GM21381 (cell line): ENCODE results near the gene NDST1.
"Not testable (repeated sequence)": the region's sequence is repeated elsewhere in the genome, so short reads cannot be mapped to it uniquely, and the experiment has no call there.

Experiments used
- ATAC-seq: cut with Tn5 transposase; IDR thresholded peaks from one replicate; pipeline ENCODE4 v1.9.1; 2021; ENCODE audit warnings: mild to moderate bottlenecking, moderate library complexity; ENCODE audit not compliant: unreplicated experiment

NDST1 gene

GRCh38 chr5:150507474-150508276 is at the start of gene NDST1:
NDST1 (plus strand) TSS chr5:150508131; CDS start chr5:150521255, 13,124 bp downstream.
- no peak for ATAC-seq

- ATAC-seq, result peak; percentile 72
These were observed 49.0 kb upstream of the NDST1 start for GRCh38 chr5:150458802-150459557.

GRCh38 chr5:150460781-150461180 is 47.1 kb upstream of the NDST1 start:
- no peak for ATAC-seq

- ATAC-seq, result peak; percentile 74
These were observed 46.7 kb upstream of the NDST1 start for GRCh38 chr5:150461231-150461630.

GRCh38 chr5:150464554-150465012 is 43.3 kb upstream of the NDST1 start:
- no peak for ATAC-seq

- no peak for ATAC-seq
These were observed 42.0 kb upstream of the NDST1 start for GRCh38 chr5:150465927-150466326.

- no peak for ATAC-seq
These were observed 39.7 kb upstream of the NDST1 start for GRCh38 chr5:150468206-150468605.

GRCh38 chr5:150469718-150470469 is 38.0 kb upstream of the NDST1 start:
- no peak for ATAC-seq

GRCh38 chr5:150473673-150474358 is 34.1 kb upstream of the NDST1 start:
- no peak for ATAC-seq

- not testable (repeated sequence) for ATAC-seq
These were observed 31.4 kb upstream of the NDST1 start for GRCh38 chr5:150476568-150476967.

GRCh38 chr5:150479416-150479815 is 28.5 kb upstream of the NDST1 start:
- no peak for ATAC-seq

GRCh38 chr5:150481708-150481965 is 26.3 kb upstream of the NDST1 start:
- ATAC-seq, result no peak

GRCh38 chr5:150481972-150482406 is 25.9 kb upstream of the NDST1 start:
- ATAC-seq, result no peak

- no peak for ATAC-seq
These were observed 22.8 kb upstream of the NDST1 start for GRCh38 chr5:150484964-150485692.

GRCh38 chr5:150485693-150486401 is 22.1 kb upstream of the NDST1 start:
- ATAC-seq, result no peak

GRCh38 chr5:150486402-150487198 is 21.3 kb upstream of the NDST1 start:
- ATAC-seq, result no peak

- no peak for ATAC-seq
These were observed 20.5 kb upstream of the NDST1 start for GRCh38 chr5:150487199-150488061.
